HPDE6-E6E7 (cell line): ENCODE measurements around the gene TRMT5.

Experiments used
- DNase-seq: peaks from one replicate; pipeline ENCODE4 v3.0.0; 2011; ENCODE audit warnings: missing footprints; ENCODE audit errors: extremely low spot score

Gene TRMT5

DNA sequence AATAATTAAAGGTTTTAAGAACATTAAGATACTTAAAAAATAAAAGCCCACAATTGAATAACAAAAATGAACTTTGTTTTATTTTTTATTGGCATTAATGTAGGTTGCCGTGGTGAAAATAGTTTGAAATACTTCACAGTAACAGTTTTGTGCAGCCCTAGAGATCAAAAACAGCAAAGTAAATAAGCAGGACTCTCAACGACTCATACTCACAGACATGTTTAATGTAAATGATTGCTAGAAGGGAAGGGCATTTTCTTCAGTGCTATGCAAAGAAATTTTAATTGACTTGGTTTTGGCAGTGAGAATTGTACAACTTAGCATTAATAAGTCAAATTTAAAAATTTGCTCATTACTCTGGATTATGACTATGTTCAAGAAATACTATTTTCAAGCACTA, 16.0 kb downstream of the TRMT5 start:
- DNase-seq = no peak

DNA sequence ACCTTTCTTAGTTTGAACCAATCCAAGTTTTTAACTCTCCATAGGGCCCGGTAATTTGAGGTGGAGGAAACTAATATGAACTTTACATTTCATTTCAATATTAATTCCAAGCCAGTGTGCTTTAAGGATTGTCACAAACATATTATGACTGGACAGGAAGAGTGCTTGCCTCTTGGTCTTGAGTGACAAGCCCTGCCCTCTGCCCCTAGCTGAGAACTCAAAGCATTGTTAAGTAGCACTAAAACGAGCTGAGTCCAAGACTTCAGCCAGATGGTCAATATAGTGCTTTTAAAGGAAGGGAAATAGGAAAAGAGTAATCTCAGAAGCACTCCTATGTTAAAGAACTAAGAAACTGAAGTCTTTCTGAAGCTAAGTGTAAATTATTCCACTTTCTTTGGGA, 17.1 kb downstream of the TRMT5 start:
- DNase-seq = no peak

DNA sequence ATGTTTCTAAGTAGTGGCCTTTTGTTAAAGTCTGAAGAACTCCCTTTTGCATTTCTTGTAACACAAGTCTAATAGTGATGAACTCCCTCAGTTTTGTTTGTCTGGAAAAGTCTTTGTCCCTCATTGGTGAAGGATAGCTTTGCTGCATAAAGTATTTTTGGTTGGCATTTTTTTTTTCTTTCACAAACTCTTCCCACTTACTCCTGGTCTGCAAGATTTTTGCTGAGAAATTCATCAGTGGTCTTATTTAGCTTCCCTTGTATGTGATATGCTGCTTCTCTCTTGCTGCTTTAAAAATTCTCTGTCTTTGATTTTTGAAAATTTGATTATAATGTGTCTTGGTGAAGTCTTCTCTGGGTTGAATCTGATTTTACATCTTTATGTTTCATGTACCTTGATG, 22.7 kb downstream of the TRMT5 start:
- no peak for DNase-seq

DNA sequence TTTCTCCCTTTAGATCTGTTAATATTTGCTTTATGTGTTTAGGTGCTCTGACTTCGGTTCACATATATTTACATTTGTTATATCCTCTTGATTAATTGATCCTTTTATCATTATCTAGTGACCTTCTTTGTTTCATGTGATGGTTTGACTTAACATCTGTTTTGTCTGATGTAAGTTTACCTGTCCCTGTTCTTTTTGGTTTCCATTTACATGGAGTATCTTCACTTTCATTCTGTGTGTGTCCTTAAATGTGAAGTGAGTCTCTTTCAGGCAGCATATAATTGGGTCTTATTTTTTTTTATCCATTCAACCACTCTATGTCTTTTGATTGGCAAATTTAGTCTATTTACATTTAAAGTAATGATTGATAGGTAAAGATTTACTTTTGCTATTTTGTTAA, 24.2 kb downstream of the TRMT5 start:
- no peak for DNase-seq

DNA sequence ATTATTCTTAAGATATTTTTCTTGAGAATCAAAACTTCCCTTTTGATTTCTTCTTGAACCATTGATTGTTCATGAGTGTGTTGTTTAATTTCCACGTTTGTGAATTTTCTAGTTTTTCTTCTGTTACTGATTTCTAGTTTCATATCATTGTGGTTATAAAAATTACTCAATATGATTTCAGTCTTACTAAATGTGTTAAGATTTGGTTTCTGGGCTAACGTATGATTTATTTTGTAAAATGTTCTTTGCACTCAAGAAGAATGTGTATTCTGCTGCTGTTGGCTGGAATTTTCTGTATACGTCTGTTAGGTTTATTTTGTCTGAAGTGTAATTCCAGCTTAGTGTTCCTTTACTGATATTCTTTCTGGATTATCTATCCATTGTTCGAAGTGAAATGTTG, 24.7 kb downstream of the TRMT5 start:
- no peak for DNase-seq

DNA sequence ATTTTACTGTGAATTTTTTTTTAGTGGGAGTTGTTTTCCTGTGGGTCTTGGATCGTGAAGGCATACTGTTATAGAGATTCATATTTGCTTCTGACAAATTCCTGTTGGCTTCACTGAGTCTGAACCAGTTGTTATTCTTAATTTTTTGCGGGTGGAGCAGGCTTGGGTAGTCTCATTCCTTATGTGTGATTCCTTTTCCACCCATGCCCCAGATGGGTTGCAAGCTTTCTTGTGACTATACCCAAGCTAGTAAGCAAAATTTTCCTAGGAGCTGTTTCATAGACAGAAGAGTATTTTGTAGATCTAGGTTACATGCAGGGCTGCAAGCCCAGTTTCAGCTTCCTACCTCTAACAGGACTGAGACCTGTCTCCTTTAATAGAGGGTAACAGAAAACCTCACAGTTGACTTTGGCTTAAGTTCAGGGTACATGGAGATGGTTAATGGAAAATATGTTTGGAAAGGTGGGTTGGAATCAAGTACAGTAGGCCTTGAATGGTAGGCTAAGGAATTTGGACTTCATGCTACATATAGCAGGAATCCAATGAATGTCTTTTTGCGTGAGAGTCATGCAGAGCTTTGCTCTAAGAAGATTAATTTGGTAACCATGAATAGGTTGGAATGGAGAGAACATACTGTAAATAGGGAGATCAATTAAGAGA, 29.0 kb downstream of the TRMT5 start:
- DNase-seq = no peak

DNA sequence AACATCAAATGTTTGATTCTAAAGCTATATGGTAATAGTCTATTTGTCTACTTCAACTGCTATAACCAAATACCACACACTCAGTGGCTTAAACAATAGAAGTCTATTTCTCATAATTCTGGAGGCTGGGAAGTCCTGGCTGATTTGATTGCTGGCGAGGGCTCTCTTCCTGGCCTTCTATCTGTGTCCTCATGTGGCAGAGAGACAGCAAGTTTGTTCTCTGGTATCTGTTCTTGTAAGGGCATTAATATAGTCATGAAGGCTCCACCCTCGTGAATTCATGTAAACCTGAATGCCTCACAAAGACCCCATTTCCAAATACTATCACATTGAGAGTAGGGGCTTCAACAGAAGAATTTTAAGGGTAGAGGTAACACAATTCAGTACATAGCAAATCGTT, 34.1 kb downstream of the TRMT5 start:
- DNase-seq = no peak

DNA sequence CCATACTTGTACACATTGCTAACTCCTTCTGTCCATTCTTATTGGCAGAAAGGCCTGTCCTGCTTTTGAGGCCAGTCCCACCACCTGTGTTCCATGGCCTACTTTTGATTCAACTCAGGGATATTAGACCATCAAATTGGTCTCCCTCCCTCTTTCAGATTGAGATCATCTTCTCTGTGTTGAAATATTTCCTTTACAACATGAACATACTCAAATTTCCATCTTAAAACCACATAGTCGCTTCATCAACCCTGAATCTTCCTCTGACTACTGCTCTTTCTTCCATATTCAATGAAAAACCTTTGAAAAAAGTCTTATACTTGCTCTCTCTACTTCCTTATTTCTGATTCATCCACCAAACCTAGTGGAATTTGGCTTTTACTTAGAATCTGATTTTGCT, 34.9 kb downstream of the TRMT5 start:
- DNase-seq = no peak

DNA sequence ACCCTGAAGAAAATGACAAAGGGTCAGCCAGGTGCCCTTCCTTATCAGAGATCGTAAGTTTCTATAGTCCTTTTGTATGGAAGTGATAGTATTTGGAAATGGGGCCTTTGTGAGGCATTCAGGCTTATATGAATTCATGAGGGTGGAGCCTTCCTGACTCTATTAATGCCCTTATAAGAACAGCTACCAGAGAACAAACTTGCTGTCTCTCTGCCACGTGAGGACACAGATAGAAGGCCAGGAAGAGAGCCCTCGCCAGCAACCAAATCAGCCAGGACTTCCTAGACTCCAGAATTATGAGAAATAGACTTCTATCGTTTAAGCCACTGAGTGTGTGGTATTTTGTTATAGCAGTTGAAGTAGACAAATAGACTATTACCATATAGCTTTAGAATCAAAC, 36.7 kb downstream of the TRMT5 start:
- DNase-seq = no peak

DNA sequence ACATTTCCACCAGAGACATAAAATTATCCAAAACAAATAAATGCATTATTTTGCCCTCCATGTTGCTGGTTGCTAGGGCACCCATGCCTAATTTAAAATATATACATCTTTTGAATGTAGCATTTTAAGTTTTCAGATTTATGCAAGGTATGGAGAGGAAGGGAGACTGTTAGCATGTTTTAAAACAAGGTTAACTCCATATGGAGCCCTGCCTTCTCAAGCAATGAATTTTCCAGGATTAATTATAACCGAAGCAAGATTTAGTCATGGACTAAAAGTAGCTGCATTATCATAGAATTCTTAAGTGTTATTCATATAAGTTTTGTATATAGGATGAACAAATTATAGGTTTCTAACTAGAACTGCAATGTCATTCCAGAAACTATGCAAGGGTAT, 37.2 kb downstream of the TRMT5 start:
- no peak for DNase-seq

DNA sequence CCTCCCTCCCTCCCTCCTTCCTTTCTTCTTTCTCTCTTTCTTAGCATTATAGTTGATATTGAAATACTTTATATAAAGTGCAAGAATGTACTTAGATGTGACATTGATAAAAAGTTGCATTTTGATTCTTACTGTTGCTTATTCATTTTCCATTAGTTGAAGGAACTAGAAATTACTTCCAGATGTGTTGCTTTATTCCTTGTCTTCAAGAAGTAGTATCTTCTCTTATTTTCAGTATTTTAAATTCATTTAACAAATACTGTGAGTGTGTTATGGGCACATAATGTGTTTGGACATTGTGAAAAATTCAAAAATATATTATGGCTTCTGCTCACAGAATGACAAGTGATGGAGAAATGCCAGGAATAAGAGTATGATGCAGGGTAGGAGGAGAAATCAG, 45.6 kb downstream of the TRMT5 start:
- no peak for DNase-seq

DNA sequence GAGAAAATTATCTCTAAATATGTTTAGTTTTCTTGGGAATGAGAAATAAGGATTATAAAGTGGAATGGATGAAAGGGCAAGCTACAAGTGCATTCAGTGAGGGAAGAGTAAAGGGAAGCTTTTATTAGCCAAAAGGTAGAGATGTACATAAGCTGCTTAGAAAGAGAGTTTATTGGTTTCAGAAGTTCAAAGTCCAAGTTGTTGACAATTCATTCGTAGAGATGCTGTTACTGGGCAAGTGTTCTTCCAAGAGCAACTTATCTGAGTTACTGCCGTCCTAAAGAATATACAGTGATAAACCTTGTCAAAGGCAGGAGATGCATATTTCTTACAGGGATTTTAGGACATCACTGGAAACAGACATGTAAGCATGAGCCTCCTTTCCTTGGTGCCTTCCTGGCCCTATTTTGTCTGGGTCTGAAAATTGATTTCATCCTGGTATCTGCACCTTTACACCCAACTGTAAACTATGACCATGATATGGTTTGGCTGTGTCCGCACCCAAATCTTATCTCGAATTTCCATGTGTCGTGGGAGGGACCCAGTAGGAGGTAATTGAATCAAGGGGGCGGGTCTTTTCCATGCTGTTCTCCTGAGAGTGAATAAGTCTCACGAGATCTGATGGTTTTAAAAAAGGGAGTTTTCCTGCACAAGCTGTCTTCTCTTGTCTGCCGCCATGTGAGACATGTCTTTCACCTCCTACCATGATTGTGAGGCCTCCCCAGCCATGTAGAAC, 46.8 kb downstream of the TRMT5 start:
- no peak for DNase-seq

DNA sequence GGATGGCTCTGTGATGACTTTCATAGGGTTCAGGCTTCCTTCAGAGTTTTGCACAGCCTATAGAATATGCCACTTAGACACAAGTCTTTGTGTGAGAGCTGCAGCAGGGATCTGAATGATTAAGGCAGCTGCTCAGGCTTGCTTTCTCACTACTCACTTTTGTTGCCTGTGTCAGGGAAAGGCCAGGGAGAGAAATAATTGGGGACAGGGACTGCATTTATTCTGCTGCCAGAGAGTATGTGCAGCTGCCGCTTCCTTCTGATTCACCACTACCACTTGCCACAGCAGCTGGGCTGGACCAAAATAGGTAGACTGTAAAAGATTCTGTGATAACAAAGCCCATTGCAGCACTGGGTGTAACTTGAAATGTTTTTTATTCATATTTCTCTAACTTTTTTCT, 49.7 kb downstream of the TRMT5 start:
- DNase-seq = no peak

DNA sequence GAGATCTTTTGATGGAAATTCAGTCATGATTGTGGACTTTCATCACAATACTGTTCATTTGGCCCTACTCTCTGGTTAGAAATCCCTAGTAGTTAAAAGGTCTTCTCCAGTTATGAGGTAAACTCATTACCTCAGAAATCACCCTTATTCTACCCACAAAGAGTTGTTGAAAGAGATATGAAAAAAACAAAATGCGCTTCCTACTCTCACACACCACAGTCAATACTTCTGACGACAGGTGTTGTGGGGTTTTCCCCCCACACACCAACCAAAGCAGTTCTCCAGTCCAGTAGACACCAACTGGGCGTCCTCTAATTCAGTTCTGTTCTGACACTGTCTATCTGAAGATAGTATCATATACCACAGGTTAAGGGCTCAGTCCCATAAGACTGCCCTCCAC, 54.9 kb downstream of the TRMT5 start:
- no peak for DNase-seq

DNA sequence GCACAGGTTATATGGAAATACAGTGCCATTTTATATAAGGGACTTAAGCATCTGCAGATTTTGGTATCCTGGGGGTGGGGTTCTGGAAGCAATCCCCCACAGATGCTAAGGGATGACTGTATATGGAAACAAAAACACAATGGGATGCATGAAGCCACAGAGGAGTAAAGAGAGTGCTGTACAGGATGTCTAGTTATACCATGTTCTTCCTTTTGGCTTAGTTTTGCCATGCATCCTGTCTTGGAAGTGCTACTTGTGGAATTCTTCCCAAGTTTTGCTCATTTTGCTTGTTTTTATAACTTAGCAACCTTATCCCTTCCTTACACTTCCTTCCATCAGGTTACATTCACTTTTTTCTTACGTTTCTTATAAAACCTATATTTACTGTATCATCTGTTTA, 55.6 kb downstream of the TRMT5 start:
- no peak for DNase-seq

DNA sequence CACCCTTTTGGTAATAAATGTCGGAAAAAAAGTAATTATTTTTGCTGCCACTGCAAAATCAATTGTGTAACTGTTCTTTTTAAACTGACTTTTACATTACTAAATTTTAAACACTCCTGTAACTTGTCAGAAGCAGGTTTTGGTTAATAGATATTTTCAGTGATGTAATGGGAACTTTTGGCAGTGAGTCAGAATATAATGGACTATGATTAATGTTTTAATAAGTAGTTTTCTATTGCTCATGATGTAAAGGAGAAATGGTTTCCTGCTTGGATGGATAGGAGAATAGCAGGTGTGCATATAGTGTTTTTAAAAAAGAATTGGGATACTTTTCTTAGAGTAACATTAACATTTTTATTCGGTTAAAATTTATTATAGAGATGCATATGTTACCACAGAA, 58.8 kb downstream of the TRMT5 start:
- DNase-seq = no peak
